ENCODE data around the gene SH3RF2.

DNA sequence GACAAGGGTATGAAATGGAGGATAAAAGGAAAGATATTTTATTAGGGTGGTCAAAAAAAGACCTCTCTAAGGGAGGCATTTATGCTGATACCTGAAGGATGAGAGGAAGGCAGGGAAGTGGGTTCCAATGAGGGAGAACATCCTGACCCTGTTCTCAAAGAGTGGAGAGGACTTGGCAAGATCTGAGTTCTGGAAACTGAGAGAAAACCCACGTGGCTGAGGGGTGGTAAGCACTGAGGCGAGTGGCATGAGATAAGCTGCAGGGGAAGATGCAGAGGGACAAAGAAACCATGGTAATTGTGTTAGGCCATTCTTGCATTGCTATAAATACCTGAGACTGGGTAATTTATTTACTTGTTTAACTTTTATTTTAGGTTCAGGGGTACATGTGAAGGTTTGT, 16.8 kb downstream of the SH3RF2 start:
- TF ChIP-seq, protein P1, sequence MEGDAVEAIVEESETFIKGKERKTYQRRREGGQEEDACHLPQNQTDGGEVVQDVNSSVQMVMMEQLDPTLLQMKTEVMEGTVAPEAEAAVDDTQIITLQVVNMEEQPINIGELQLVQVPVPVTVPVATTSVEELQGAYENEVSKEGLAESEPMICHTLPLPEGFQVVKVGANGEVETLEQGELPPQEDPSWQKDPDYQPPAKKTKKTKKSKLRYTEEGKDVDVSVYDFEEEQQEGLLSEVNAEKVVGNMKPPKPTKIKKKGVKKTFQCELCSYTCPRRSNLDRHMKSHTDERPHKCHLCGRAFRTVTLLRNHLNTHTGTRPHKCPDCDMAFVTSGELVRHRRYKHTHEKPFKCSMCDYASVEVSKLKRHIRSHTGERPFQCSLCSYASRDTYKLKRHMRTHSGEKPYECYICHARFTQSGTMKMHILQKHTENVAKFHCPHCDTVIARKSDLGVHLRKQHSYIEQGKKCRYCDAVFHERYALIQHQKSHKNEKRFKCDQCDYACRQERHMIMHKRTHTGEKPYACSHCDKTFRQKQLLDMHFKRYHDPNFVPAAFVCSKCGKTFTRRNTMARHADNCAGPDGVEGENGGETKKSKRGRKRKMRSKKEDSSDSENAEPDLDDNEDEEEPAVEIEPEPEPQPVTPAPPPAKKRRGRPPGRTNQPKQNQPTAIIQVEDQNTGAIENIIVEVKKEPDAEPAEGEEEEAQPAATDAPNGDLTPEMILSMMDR (conservative IDR thresholded peaks at IDR 0.05 in 1 of 2, IDR thresholded peaks at IDR 0.05 in 1 of 2; ENCODE audit: low read depth in 1 of 2, low read length in 2 of 2) = no peak
- TF ChIP-seq EZH2 (IDR thresholded peaks at IDR 0.05; ENCODE audit: low read length, missing control alignments) = no peak
